Activated naive CD4-positive, alpha-beta T cell treated with anti-CD3 and anti-CD28 coated beads, Interleukin-2, amount 10 ng/mL, durations not matched to agents 7 days and 5 days (primary cell): ENCODE data around the gene KCNH5.
A peak's percentile ranks its signal among the peaks of the same experiment; 100 is the strongest.

Experiments
- CTCF ChIA-PET: fragments of 350-600 bp; sonication (Branson Sonifier 250); formaldehyde crosslinking; loops from one replicate; lab custom pipeline; 2021; ENCODE audit warnings: antibody characterized with exemption; lab: Charles Lee
- DNase-seq: peaks from one replicate; pipeline ENCODE4 v3.0.0-alpha.2; 2020
- H3K27ac Mint-ChIP-seq: one replicate; pipeline ENCODE4 v1.8.0; 2021; ENCODE audit warnings: mild to moderate bottlenecking, moderate library complexity, mixed read lengths
- H3K27me3 Mint-ChIP-seq: one replicate; pipeline ENCODE4 v1.8.0; 2021; ENCODE audit warnings: mild to moderate bottlenecking, mixed read lengths
- H3K36me3 Mint-ChIP-seq: one replicate; pipeline ENCODE4 v1.8.0; 2021; ENCODE audit warnings: mixed read lengths
- H3K4me1 Mint-ChIP-seq: one replicate; pipeline ENCODE4 v1.8.0; 2021; ENCODE audit warnings: mixed read lengths
- H3K4me3 Mint-ChIP-seq: one replicate; pipeline ENCODE4 v1.8.0; 2021; ENCODE audit warnings: mild to moderate bottlenecking, moderate library complexity, mixed read lengths
- H3K9me3 Mint-ChIP-seq: one replicate; pipeline ENCODE4 v1.8.0; 2021; ENCODE audit warnings: mixed read lengths

The KCNH5 gene, protein sequence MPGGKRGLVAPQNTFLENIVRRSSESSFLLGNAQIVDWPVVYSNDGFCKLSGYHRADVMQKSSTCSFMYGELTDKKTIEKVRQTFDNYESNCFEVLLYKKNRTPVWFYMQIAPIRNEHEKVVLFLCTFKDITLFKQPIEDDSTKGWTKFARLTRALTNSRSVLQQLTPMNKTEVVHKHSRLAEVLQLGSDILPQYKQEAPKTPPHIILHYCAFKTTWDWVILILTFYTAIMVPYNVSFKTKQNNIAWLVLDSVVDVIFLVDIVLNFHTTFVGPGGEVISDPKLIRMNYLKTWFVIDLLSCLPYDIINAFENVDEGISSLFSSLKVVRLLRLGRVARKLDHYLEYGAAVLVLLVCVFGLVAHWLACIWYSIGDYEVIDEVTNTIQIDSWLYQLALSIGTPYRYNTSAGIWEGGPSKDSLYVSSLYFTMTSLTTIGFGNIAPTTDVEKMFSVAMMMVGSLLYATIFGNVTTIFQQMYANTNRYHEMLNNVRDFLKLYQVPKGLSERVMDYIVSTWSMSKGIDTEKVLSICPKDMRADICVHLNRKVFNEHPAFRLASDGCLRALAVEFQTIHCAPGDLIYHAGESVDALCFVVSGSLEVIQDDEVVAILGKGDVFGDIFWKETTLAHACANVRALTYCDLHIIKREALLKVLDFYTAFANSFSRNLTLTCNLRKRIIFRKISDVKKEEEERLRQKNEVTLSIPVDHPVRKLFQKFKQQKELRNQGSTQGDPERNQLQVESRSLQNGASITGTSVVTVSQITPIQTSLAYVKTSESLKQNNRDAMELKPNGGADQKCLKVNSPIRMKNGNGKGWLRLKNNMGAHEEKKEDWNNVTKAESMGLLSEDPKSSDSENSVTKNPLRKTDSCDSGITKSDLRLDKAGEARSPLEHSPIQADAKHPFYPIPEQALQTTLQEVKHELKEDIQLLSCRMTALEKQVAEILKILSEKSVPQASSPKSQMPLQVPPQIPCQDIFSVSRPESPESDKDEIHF

DNA sequence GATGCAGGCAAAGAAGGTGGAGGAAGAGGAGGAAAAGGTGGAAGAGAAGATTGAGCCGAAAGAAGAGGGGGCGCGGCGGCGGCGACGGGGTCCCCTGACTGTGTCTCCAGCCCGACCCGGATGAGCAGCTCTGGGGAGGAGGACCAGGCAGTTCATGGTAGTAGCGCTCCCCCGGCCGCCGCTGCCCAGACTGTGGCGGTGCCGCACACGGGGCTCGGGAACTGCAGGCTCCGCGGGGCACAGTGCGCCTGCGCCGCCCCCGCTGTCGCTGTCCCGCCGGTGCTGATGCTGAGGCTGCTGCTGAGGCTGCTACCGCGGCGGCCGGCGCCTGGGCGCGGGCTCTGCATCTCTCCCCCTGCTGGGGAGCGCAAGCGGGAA, at the start of gene KCNH5:
Gene KCNH5 (minus strand): TSS at position 225 of the 378 bp plus-strand sequence. CDS start 272 bp downstream, outside the sequence.
- DNase-seq, result peak; percentile 21

DNA sequence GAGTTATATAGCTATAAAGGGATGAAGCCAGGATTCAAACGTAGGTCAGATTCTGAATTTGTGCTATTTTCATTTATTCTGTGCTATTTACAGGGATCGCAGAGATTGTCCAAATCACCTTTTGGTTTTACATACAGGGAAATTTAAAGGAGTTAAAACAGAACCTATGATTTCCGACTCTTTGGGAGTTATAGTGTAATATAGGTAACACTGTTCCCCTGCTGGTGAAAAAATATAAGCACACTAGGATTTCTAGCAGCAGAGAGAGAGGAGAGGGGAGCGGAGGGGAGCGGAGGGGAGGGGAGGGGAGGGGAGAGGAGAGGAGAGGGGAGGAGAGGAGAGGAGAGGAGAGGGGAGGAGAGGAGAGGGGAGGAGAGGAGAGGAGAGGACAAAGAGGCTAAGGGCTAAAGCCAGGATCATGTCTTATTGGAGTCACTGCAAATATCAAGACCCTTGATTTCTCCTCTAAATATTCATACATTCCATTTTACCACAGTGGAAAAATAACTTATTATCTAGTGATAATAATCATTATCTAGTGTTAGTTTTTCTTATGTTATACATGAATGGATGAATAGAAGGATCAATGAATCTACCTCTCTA, 46.2 kb upstream of the KCNH5 start:
- no peak for DNase-seq
- H3K4me3 Mint-ChIP-seq, result no peak overlapping the region
- no peaks in the 10 kb centered on the region for H3K9me3 Mint-ChIP-seq
- H3K4me1 Mint-ChIP-seq, result no peaks in the 10 kb centered on the region
- no peak overlapping the region for H3K27ac Mint-ChIP-seq
- no peaks in the 10 kb centered on the region for H3K36me3 Mint-ChIP-seq
- CTCF ChIA-PET, result no interaction called here
- no peaks in the 10 kb centered on the region for H3K27me3 Mint-ChIP-seq

More for the DNA sequence above, at the start of gene KCNH5:
- CTCF ChIA-PET, result no interaction called here
- H3K9me3 Mint-ChIP-seq, result no peaks in the 10 kb centered on the region
- H3K4me3 Mint-ChIP-seq, result no peak within 1 kb of the TSS
- H3K36me3 Mint-ChIP-seq, result peaks cover 3% of the 10 kb centered on the region
- no peak within 1 kb of the TSS for H3K27ac Mint-ChIP-seq
- no peaks in the 10 kb centered on the region for H3K4me1 Mint-ChIP-seq
- peaks cover 34% of the 10 kb centered on the region for H3K27me3 Mint-ChIP-seq

DNA sequence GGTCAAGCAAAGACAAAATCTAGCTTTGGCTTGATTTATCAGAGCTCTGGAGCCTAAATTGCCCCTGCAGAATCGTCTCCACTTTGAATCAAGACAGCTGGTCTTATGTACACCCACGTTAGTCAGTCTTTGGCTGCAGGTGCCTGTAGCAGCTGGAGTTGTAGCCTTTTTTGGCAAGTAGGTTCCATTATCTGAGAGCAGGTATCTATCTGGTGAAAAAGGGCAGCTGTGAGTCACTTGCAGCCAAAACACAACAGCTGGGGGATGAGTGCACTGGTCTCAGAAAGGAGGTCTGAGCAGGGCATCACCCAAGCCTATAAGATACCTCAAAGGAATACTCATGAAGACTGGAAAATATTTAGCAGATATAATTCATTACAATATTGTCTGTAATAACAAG, 43.6 kb upstream of the KCNH5 start:
- Mint-ChIP-seq H3K4me1 (no peaks in the 10 kb centered on the region), H3K36me3 (no peaks in the 10 kb centered on the region), H3K27ac (no peak overlapping the region), H3K9me3 (peaks cover 3% of the 10 kb centered on the region), H3K4me3 (no peak overlapping the region), H3K27me3 (no peaks in the 10 kb centered on the region)
- no peak for DNase-seq
- CTCF ChIA-PET, result no interaction called here

DNA sequence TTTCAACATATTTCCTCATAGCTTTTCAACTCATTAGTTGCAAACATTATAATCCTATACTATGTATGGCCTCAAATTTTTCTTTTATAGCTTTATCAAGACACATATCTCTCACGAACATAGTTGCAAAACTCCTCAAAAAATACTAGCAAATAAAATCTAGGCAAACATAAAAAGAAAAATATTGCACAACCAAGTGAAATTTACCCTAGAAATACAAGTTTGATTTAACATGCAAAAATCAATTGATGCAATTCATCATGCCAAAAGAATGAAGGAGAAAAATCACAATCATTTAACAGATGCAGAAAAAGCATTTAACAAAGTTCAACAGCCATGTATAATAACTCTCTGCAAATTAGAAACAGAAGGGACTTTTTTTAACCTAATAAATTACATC, 33.3 kb upstream of the KCNH5 start:
- no peak overlapping the region for H3K4me3 Mint-ChIP-seq
- H3K27me3 Mint-ChIP-seq, result no peaks in the 10 kb centered on the region
- no peaks in the 10 kb centered on the region for H3K36me3 Mint-ChIP-seq
- H3K4me1 Mint-ChIP-seq, result no peaks in the 10 kb centered on the region
- no peak for DNase-seq
- H3K27ac Mint-ChIP-seq, result no peak overlapping the region
- no peaks in the 10 kb centered on the region for H3K9me3 Mint-ChIP-seq
- CTCF ChIA-PET, result no interaction called here

DNA sequence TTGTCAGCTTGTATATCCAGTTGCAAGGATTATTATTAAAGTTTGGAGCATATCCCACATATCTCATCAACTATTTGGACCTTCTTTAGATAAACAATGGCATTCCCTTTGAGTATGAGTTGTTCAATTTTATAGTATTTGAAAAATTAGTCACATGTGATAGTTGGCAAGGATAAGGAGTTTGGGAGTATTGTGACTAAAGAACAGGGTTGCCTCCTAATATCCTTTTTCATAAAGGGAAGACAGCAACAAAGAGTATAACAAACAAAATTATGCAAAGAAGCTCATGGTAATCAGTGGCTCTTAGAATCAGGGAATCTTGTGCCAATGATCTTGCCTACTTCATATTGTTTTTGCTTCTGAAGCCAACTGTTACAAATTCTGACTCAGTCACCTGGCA, 31.2 kb upstream of the KCNH5 start:
- Mint-ChIP-seq H3K36me3 (no peaks in the 10 kb centered on the region), H3K27me3 (no peaks in the 10 kb centered on the region), H3K27ac (no peak overlapping the region), H3K4me3 (no peak overlapping the region), H3K4me1 (no peaks in the 10 kb centered on the region), H3K9me3 (peaks cover 1% of the 10 kb centered on the region)
- CTCF ChIA-PET, result no interaction called here
- DNase-seq, result no peak

DNA sequence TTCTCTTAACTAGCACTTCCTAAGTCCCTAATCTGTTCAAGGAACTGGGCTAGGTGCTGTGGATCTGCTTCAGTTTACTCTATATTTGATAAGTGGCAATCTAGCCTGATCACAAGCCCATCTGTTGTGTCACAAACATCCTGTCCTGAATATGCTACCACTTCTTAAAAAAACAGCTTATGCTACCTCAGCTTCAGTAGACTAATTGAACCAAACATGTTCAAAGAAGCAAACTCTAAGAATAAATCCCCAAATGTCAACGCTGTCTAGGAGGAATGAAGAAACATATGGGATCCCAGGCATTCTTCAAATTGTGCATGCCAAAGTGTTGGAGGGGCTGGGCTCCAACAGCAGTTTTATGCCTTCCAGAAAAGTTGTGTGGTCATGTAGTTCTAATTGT, 10.4 kb upstream of the KCNH5 start:
- no peak for DNase-seq
- no peaks in the 10 kb centered on the region for H3K4me1 Mint-ChIP-seq
- CTCF ChIA-PET, result no interaction called here
- no peaks in the 10 kb centered on the region for H3K9me3 Mint-ChIP-seq
- H3K27me3 Mint-ChIP-seq, result no peaks in the 10 kb centered on the region
- no peaks in the 10 kb centered on the region for H3K36me3 Mint-ChIP-seq
- H3K27ac Mint-ChIP-seq, result no peak overlapping the region
- H3K4me3 Mint-ChIP-seq, result no peak overlapping the region

DNA sequence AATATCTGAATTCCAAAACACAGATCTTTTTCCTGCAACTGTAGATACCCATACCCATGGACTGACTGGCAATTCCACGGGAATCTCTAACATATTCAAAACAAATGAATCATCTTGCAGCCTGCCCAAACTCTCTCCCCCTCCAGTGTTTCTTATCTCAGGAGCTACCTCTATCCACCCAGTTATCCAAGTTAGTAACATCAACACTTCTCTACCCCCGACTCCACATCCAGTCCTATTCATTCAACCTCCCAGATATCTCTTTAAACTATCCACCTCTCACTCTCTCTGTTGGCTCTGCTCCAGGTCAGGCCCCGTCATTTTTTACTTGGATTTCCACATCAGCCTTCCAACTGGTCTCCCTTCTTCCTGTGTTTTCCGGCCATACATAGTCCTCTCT, 6.7 kb upstream of the KCNH5 start:
- CTCF ChIA-PET, result no interaction called here
- H3K27ac Mint-ChIP-seq, result no peak overlapping the region
- no peak overlapping the region for H3K4me3 Mint-ChIP-seq

DNA sequence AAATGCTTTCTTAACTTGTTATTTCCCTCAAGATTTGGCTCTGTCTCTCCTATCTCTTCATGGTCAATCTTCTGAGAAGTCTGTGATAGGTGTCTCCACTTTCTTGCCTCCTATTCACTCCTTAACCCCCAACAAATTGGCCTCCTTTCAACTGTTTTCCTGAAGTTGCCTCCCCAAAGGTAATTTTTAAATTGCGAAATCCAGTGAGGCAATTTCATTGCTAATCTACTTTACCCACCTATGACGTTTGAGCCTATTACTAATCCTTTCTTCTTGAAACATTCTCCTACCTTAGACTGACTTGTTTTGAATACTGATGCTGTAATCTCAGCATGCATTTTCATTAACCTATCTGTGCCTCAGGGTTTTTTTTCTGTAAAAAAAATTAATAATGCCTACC, 6.0 kb upstream of the KCNH5 start:
- no peak for DNase-seq
- H3K36me3 Mint-ChIP-seq, result peaks cover under 1% of the 10 kb centered on the region
- no peaks in the 10 kb centered on the region for H3K9me3 Mint-ChIP-seq
- CTCF ChIA-PET, result no interaction called here
- peaks cover 13% of the 10 kb centered on the region for H3K27me3 Mint-ChIP-seq
- no peak overlapping the region for H3K27ac Mint-ChIP-seq
- H3K4me3 Mint-ChIP-seq, result no peak overlapping the region
- H3K4me1 Mint-ChIP-seq, result no peaks in the 10 kb centered on the region

More for the DNA sequence above, 6.7 kb upstream of the KCNH5 start:
- Mint-ChIP-seq H3K36me3 (no peaks in the 10 kb centered on the region), H3K27me3 (peaks cover 6% of the 10 kb centered on the region), H3K9me3 (no peaks in the 10 kb centered on the region), H3K4me1 (no peaks in the 10 kb centered on the region)
- DNase-seq, result no peak

DNA sequence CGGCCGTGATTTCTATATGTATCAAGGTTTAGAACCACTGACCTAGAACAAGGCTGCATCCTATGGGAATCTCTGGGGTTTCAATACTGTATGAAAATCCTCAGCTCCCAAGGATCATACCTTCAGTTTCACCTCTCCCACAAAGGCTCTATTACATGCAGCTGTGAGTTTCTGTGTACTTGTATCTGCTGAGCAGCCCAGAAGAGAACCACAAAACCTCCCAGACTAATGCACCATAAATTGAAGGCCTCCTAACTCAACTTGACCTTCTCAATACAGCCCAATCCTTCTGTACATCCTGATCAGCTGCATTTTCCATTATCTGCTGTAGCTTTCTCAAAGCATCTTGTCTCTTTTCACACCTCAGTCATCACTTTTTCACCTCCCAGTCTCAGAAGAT, 5.4 kb upstream of the KCNH5 start:
- Mint-ChIP-seq H3K9me3 (no peaks in the 10 kb centered on the region), H3K4me1 (no peaks in the 10 kb centered on the region), H3K36me3 (peaks cover 3% of the 10 kb centered on the region), H3K27me3 (peaks cover 19% of the 10 kb centered on the region), H3K4me3 (no peak overlapping the region), H3K27ac (no peak overlapping the region)
- CTCF ChIA-PET, result no interaction called here
- no peak for DNase-seq

DNA sequence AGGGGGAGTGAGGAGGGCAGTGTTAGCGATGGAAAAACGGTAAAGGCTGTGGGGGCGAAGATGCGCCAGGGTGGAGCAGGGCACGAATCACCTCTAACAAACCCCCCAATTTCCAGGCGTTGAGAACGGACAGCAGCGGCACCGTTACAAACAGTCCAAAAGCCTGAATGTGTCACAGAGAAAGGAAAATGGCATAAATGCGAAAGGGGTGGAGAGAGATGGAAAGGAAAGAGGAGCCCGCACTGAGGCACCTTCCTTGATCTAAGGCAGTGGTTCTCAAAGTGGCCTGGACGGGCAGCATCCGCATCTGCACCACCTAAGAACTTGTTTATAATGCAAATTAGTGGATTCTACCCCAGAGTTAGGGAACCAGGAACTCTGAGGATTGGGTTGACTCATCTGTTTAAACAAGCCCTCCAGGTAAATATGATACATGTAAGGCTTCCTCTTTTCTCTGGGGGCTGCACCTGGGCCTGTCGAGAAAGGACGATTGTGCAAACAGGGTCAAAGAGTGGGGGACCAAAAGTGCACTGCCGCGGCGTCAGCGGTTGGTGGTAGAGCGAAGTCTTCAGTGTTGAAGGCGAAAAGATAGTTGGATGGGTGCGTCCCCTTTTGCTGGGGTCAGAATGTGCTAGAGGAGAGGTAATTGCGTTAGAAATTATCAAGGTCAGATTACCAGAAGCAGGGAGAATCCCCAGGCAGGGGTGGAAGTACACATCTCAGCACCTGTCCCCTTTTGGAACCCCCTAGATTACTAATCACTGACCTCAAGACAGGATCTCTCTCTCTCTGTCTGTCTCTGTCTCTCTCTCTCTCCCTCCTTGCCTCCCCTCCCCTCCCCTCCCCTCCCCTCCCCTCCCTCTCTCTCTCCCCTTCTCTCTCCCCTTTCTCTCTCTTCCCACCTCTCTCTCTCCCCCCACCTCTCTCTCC, 1.3 kb upstream of the KCNH5 start:
- no peak for DNase-seq

DNA sequence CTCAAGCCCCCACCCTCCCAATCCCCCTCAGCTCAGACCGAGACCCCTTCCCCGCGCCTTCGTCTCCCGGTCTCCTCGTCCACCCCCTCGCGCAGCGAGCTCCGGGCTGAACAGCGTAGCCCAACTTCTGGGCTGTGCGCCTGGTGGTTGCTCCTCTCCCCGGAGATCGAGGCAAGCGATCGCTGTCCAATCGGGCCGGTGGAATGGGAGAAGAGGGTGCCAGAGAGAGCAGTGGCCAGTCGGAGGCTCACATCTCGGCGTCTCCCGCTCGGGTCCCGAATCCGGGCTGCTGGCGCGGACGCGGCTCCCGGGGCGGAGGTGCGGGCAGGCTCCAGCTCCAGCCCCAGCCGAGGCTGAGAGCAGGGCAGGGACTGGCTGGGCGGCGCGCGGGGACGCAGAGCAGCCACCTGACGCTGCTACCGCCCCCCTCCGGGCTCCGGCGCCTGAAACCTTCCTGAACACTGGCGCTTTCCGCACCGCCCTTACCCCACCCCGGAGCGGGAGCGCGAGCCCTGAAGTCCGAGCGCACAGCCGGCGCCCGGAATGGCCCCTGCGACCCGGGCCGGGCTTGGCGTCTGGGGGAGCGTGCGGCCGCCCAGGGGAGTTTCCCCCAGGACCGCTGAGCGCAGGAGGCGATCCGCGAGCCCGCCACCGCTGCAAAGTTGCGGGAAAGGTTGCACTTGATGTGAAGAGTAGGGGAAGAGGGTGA, 508 bp upstream of the KCNH5 start:
- no peak overlapping the region for H3K4me3 Mint-ChIP-seq
- DNase-seq, result no peak
- no peaks in the 10 kb centered on the region for H3K4me1 Mint-ChIP-seq
- CTCF ChIA-PET, result no interaction called here
- peaks cover 34% of the 10 kb centered on the region for H3K27me3 Mint-ChIP-seq
- no peaks in the 10 kb centered on the region for H3K9me3 Mint-ChIP-seq
- H3K36me3 Mint-ChIP-seq, result peaks cover 3% of the 10 kb centered on the region
- no peak overlapping the region for H3K27ac Mint-ChIP-seq

More for the DNA sequence above, 1.3 kb upstream of the KCNH5 start:
- Mint-ChIP-seq H3K27me3 (peaks cover 34% of the 10 kb centered on the region), H3K4me3 (no peak overlapping the region), H3K9me3 (no peaks in the 10 kb centered on the region), H3K4me1 (no peaks in the 10 kb centered on the region), H3K27ac (no peak overlapping the region), H3K36me3 (peaks cover 3% of the 10 kb centered on the region)
- CTCF ChIA-PET, result no interaction called here

DNA sequence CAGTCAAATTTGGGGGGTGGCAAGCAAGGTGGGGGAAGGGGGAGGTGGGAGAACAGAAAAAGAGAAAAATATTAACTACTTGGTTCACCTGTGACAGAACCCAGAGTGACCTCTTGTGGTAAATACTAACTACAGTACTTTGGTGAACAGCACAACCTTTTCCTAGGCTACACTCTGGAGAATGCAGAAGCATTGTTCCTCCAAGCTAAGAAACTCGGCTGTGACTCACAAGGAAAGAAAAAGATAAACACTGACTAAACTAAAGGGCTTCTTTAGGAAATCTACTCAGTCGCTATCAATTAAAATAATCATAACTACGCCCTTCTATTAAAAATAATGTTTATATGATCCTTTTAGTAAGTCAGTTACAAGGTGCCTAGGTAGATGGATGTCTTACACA, 5.4 kb downstream of the KCNH5 start:
- no peak overlapping the region for H3K27ac Mint-ChIP-seq
- H3K36me3 Mint-ChIP-seq, result no peaks in the 10 kb centered on the region
- H3K4me3 Mint-ChIP-seq, result no peak overlapping the region
- no peak for DNase-seq
- no peaks in the 10 kb centered on the region for H3K9me3 Mint-ChIP-seq
- CTCF ChIA-PET, result no interaction called here
- H3K27me3 Mint-ChIP-seq, result peaks cover 7% of the 10 kb centered on the region
- no peaks in the 10 kb centered on the region for H3K4me1 Mint-ChIP-seq

DNA sequence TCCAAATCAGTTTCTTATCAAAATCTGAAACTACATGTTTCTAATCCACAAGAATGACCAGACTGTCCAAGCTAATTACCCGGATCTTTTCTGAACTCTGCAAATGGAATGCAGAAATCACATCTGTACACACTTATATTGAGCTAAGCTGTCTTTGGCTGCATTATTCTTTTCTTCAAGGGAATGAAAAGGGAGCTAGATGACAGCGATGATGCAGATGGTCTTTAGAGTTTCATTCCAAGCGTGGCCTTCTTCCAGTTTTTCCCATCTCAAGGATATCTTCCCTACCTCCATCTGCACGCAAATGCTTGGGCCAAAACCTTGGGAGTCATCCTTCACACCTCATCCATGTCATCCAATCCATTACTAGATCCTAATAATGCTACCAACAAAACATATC, 12.6 kb downstream of the KCNH5 start:
- no peak overlapping the region for H3K4me3 Mint-ChIP-seq
- H3K9me3 Mint-ChIP-seq, result no peaks in the 10 kb centered on the region
- no peaks in the 10 kb centered on the region for H3K36me3 Mint-ChIP-seq
- DNase-seq, result no peak
- no peaks in the 10 kb centered on the region for H3K27me3 Mint-ChIP-seq
- no peak overlapping the region for H3K27ac Mint-ChIP-seq
- CTCF ChIA-PET, result no interaction called here
- H3K4me1 Mint-ChIP-seq, result no peaks in the 10 kb centered on the region
